ENCODE data around the gene TBC1D13. TPM values are rescaled to one million over a fixed set of nuclear protein-coding genes. Genes with fewer than 3 reads are reported as not detected.

TBC1D13 gene
- polyA plus RNA-seq (2011; rRNA removed) (21.2 and 31.9 TPM in 2 replicates), polyA minus RNA-seq (2011; rRNA and poly(A)+ RNA removed) (17.0 and 18.8 TPM in 2 replicates)

GRCh38 chr9:128786681-128787601 lies at the start of gene TBC1D13:
TBC1D13 (plus strand) TSS chr9:128787253; CDS start chr9:128787354, 101 bp downstream.
- peak; percentile 10 for DNase-seq (ENCODE audit: low read depth)
- no peaks in the 10 kb centered on the region for H3K27me3 ChIP-seq (ENCODE audit: control insufficient read depth, insufficient read depth, low read length)
- peak within 1 kb of the TSS; percentile 100 for H3K4me3 ChIP-seq (ENCODE audit: low read depth, low read length)
- peaks cover 8% of the 10 kb centered on the region for H3K36me3 ChIP-seq (ENCODE audit: control insufficient read depth, insufficient read depth, low read length)
- ChIA-PET POLR2A (no interaction called here), CTCF (no interaction called here)
- TF ChIP-seq CTCF (IDR thresholded peaks at IDR 0.05; ENCODE audit: insufficient read depth, low read depth, low read length) = no peak

- CTCF ChIA-PET = interaction anchor here (0.6 to 1.5 kb wide), 4 partner anchors 9 to 888 kb away, joined by 3 to 6 read pairs (median 4); partner anchors contain the start of gene PKN3
- TF ChIP-seq CTCF (IDR thresholded peaks at IDR 0.05; ENCODE audit: insufficient read depth, low read depth, low read length) = no peak
- POLR2A ChIA-PET = no interaction called here
- no peak for DNase-seq (ENCODE audit: low read depth)
- no peaks in the 10 kb centered on the region for H3K27me3 ChIP-seq (ENCODE audit: control insufficient read depth, insufficient read depth, low read length)
- no peak overlapping the region for H3K4me3 ChIP-seq (ENCODE audit: low read depth, low read length)
- peaks cover 13% of the 10 kb centered on the region for H3K36me3 ChIP-seq (ENCODE audit: control insufficient read depth, insufficient read depth, low read length)
These were observed 44.7 kb upstream of the TBC1D13 start for GRCh38 chr9:128742401-128742800.

- peaks cover 13% of the 10 kb centered on the region for H3K36me3 ChIP-seq (ENCODE audit: control insufficient read depth, insufficient read depth, low read length)
- no peaks in the 10 kb centered on the region for H3K27me3 ChIP-seq (ENCODE audit: control insufficient read depth, insufficient read depth, low read length)
- CTCF ChIA-PET = interaction anchor here (1.3 kb wide), 2 partner anchors 10 to 17 kb away, joined by 3 to 6 read pairs; no protein-coding TSS in a partner anchor
- DNase-seq (ENCODE audit: low read depth) = no peak
- no peak for TF ChIP-seq CTCF (IDR thresholded peaks at IDR 0.05; ENCODE audit: insufficient read depth, low read depth, low read length)
- H3K4me3 ChIP-seq (ENCODE audit: low read depth, low read length) = no peak overlapping the region
- POLR2A ChIA-PET = interaction anchor here (0.7 kb wide), 1 partner anchor 108 kb away, joined by 10 read pairs; no protein-coding TSS in a partner anchor
These were observed 43.6 kb upstream of the TBC1D13 start for GRCh38 chr9:128743421-128743820.

- TF ChIP-seq CTCF (IDR thresholded peaks at IDR 0.05; ENCODE audit: insufficient read depth, low read depth, low read length) = no peak
- ChIA-PET CTCF (interaction anchor here (1.9 kb wide), 1 partner anchor 13 kb away, joined by 5 read pairs; no protein-coding TSS in a partner anchor), POLR2A (no interaction called here)
- DNase-seq (ENCODE audit: low read depth) = no peak
- Histone ChIP-seq H3K4me3 (ENCODE audit: low read depth, low read length) (no peak overlapping the region), H3K27me3 (ENCODE audit: control insufficient read depth, insufficient read depth, low read length) (no peaks in the 10 kb centered on the region), H3K36me3 (ENCODE audit: control insufficient read depth, insufficient read depth, low read length) (peaks cover 14% of the 10 kb centered on the region)
These were observed 39.8 kb upstream of the TBC1D13 start for GRCh38 chr9:128747241-128747640.

GRCh38 chr9:128750926-128751595 lies 36.0 kb upstream of the TBC1D13 start:
- CTCF ChIA-PET = interaction anchor here (0.8 to 2.8 kb wide), 2 partner anchors 12 to 18 kb away, joined by 4 to 8 read pairs; no protein-coding TSS in a partner anchor
- no peak for DNase-seq (ENCODE audit: low read depth)
- no peaks in the 10 kb centered on the region for H3K27me3 ChIP-seq (ENCODE audit: control insufficient read depth, insufficient read depth, low read length)
- H3K36me3 ChIP-seq (ENCODE audit: control insufficient read depth, insufficient read depth, low read length) = peaks cover 26% of the 10 kb centered on the region
- TF ChIP-seq CTCF (IDR thresholded peaks at IDR 0.05; ENCODE audit: insufficient read depth, low read depth, low read length) = no peak
- H3K4me3 ChIP-seq (ENCODE audit: low read depth, low read length) = no peak overlapping the region
- POLR2A ChIA-PET = no interaction called here

Data from BJ (cell line).